OCI-LY1 (cell line): ENCODE measurements around the gene FOXO3.

ENCODE experiments used
- H2AFZ ChIP-seq: fragments of 200-600 bp; sonication (generic), shearing (Covaris generic); 2 replicates; pipeline ENCODE4 v1.6.0; 2014; ENCODE audit warnings: antibody characterized with exemption, mild to moderate bottlenecking, low read length
- H3F3A ChIP-seq: fragments of 200-600 bp; sonication (generic), shearing (Covaris generic); 2 replicates; pipeline ENCODE4 v1.6.0; 2014; ENCODE audit warnings: mild to moderate bottlenecking, antibody characterized with exemption, low read length, moderate library complexity; ENCODE audit not compliant: insufficient read depth
- H3K27ac ChIP-seq: fragments of 200-600 bp; sonication (generic); 2 replicates; pipeline ENCODE4 v1.5.1; 2014; ENCODE audit warnings: low read length, mixed run types, mild to moderate bottlenecking, low read depth; ENCODE audit not compliant: poor library complexity, severe bottlenecking
- H3K27me3 ChIP-seq: fragments of 200-600 bp; sonication (generic); 2 replicates; pipeline ENCODE4 v1.6.0; 2014; ENCODE audit warnings: antibody characterized with exemption, mild to moderate bottlenecking, low read length, moderate library complexity; ENCODE audit not compliant: insufficient read depth
- H3K36me3 ChIP-seq: fragments of 200-600 bp; sonication (generic); 2 replicates; pipeline ENCODE4 v1.6.1; 2014; ENCODE audit warnings: mild to moderate bottlenecking, antibody characterized with exemption, low read length, moderate library complexity, mixed read lengths; ENCODE audit not compliant: insufficient read depth
- H3K4me1 ChIP-seq: fragments of 200-600 bp; sonication (generic); 2 replicates; pipeline ENCODE4 v1.5.1; 2014; ENCODE audit warnings: mild to moderate bottlenecking, low read length, moderate library complexity; ENCODE audit not compliant: insufficient read depth, severe bottlenecking
- H3K4me2 ChIP-seq: fragments of 200-600 bp; sonication (generic), shearing (Covaris generic); 2 replicates; pipeline ENCODE4 v1.6.1; 2014; ENCODE audit warnings: low read length
- H3K4me3 ChIP-seq: fragments of 200-600 bp; sonication (generic); 2 replicates; pipeline ENCODE4 v1.5.1; 2014; ENCODE audit warnings: low read length, low read depth, mild to moderate bottlenecking, mixed read lengths; ENCODE audit not compliant: poor library complexity, severe bottlenecking
- H3K79me2 ChIP-seq: fragments of 200-600 bp; shearing (Covaris generic); 2 replicates; pipeline ENCODE4 v1.6.1; 2016; ENCODE audit warnings: mixed run types, low read length, mixed read lengths; ENCODE audit not compliant: insufficient read depth
- H3K9ac ChIP-seq: fragments of 200-600 bp; sonication (generic), shearing (Covaris generic); 2 replicates; pipeline ENCODE4 v1.6.1; 2014; ENCODE audit warnings: mild to moderate bottlenecking, low read length, mixed read lengths
- H3K9me2 ChIP-seq: fragments of 200-600 bp; sonication (generic), shearing (Covaris generic); 2 replicates; pipeline ENCODE4 v1.6.1; 2014; ENCODE audit warnings: low read depth, mild to moderate bottlenecking, low read length, mixed read lengths
- H3K9me3 ChIP-seq: fragments of 200-600 bp; shearing (Covaris generic); 2 replicates; pipeline ENCODE4 v1.6.1; 2014; ENCODE audit warnings: low read length, mixed read lengths
- H4K20me1 ChIP-seq: fragments of 200-600 bp; sonication (generic), shearing (Covaris generic); 2 replicates; pipeline ENCODE4 v1.6.0; 2016; ENCODE audit warnings: mild to moderate bottlenecking, low read length; ENCODE audit not compliant: insufficient read depth
- EZH2 ChIP-seq: fragments of 200-600 bp; sonication (generic), shearing (Covaris generic); IDR thresholded peaks from 2 replicates; pipeline ENCODE4 v1.8.0; 2017; ENCODE audit warnings: borderline replicate concordance, mixed run types, mild to moderate bottlenecking, antibody characterized with exemption, low read length, moderate library complexity, mixed read lengths
- TF ChIP-seq, protein P1 (sequence below): fragments of 200-600 bp; sonication (generic), shearing (Covaris generic); IDR thresholded peaks from 2 replicates; pipeline ENCODE4 v1.5.1; 2017; ENCODE audit warnings: mild to moderate bottlenecking, antibody characterized with exemption, low read length, moderate library complexity, mixed read lengths

FOXO3 gene

GRCh38 chr6:108719477-108719876 is 158.8 kb downstream of the FOXO3 start:
- no peak overlapping the region for H3K27ac ChIP-seq
- no peaks in the 10 kb centered on the region for H3K36me3 ChIP-seq
- H3K9me3 ChIP-seq: no peaks in the 10 kb centered on the region
- no peak overlapping the region for H2AFZ ChIP-seq
- H4K20me1 ChIP-seq: no peaks in the 10 kb centered on the region
- no peak overlapping the region for H3K4me2 ChIP-seq
- no peak overlapping the region for H3K4me3 ChIP-seq
- no peaks in the 10 kb centered on the region; the same call in 1 of the 2 replicates for H3K27me3 ChIP-seq
- no peaks in the 10 kb centered on the region for H3K4me1 ChIP-seq
- no peaks in the 10 kb centered on the region for H3K9me2 ChIP-seq
- no peak for TF ChIP-seq EZH2
- TF ChIP-seq, protein P1, sequence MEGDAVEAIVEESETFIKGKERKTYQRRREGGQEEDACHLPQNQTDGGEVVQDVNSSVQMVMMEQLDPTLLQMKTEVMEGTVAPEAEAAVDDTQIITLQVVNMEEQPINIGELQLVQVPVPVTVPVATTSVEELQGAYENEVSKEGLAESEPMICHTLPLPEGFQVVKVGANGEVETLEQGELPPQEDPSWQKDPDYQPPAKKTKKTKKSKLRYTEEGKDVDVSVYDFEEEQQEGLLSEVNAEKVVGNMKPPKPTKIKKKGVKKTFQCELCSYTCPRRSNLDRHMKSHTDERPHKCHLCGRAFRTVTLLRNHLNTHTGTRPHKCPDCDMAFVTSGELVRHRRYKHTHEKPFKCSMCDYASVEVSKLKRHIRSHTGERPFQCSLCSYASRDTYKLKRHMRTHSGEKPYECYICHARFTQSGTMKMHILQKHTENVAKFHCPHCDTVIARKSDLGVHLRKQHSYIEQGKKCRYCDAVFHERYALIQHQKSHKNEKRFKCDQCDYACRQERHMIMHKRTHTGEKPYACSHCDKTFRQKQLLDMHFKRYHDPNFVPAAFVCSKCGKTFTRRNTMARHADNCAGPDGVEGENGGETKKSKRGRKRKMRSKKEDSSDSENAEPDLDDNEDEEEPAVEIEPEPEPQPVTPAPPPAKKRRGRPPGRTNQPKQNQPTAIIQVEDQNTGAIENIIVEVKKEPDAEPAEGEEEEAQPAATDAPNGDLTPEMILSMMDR: no peak
- no peak overlapping the region for H3K9ac ChIP-seq
- H3F3A ChIP-seq: no peaks in the 10 kb centered on the region
- no peaks in the 10 kb centered on the region for H3K79me2 ChIP-seq

DNA sequence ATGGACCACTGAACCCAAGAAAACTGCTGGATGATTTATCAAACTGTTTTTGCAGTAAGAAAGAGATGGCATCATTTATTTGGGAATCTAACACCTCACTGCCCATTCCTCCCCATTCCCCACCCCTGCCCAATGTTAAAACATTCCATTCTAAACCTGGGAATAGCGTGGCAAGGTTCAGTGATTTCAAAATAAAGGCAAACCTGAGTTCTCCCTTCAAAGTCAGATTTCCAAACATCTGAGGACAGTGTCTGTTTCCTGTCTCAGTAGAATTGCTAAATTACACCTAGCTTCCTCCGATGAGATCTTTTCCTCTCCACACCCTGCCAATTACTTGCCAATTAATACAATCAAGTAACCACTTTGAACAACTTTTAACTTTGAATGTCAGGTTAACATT is 160.1 kb downstream of the FOXO3 start:
- Histone ChIP-seq H3K79me2 (no peaks in the 10 kb centered on the region), H2AFZ (no peak overlapping the region), H3K9me3 (no peaks in the 10 kb centered on the region), H4K20me1 (no peaks in the 10 kb centered on the region), H3K9me2 (no peaks in the 10 kb centered on the region), H3K4me1 (no peaks in the 10 kb centered on the region), H3K27me3 (no peaks in the 10 kb centered on the region; the same call in 1 of the 2 replicates), H3F3A (no peaks in the 10 kb centered on the region), H3K4me3 (no peak overlapping the region), H3K4me2 (no peak overlapping the region), H3K9ac (no peak overlapping the region), H3K27ac (no peak overlapping the region), H3K36me3 (no peaks in the 10 kb centered on the region)
- no peak for TF ChIP-seq EZH2
- TF ChIP-seq, protein P1: no peak

GRCh38 chr6:108721286-108721685 is 160.6 kb downstream of the FOXO3 start:
- Histone ChIP-seq H3K4me2 (no peak overlapping the region), H3K79me2 (no peaks in the 10 kb centered on the region), H3K36me3 (no peaks in the 10 kb centered on the region), H3K4me1 (no peaks in the 10 kb centered on the region), H3F3A (no peaks in the 10 kb centered on the region), H4K20me1 (no peaks in the 10 kb centered on the region), H3K27me3 (no peaks in the 10 kb centered on the region; the same call in 1 of the 2 replicates), H3K4me3 (no peak overlapping the region), H3K27ac (no peak overlapping the region), H2AFZ (no peak overlapping the region), H3K9ac (no peak overlapping the region), H3K9me3 (no peaks in the 10 kb centered on the region), H3K9me2 (no peaks in the 10 kb centered on the region)
- no peak for TF ChIP-seq EZH2
- TF ChIP-seq, protein P1: no peak
